HG02678 (cell line): ENCODE data around the gene IRF2.
A peak's percentile ranks its signal among the peaks of the same experiment; 100 is the strongest.
"Not testable (repeated sequence)": the region's sequence is repeated elsewhere in the genome, so short reads cannot be mapped to it uniquely, and the experiment has no call there.

ENCODE experiments used
- ATAC-seq: cut with Tn5 transposase; IDR thresholded peaks from one replicate; pipeline ENCODE4 v1.9.1; 2021; ENCODE audit warnings: mild to moderate bottlenecking, moderate library complexity; ENCODE audit not compliant: unreplicated experiment

Gene IRF2

DNA sequence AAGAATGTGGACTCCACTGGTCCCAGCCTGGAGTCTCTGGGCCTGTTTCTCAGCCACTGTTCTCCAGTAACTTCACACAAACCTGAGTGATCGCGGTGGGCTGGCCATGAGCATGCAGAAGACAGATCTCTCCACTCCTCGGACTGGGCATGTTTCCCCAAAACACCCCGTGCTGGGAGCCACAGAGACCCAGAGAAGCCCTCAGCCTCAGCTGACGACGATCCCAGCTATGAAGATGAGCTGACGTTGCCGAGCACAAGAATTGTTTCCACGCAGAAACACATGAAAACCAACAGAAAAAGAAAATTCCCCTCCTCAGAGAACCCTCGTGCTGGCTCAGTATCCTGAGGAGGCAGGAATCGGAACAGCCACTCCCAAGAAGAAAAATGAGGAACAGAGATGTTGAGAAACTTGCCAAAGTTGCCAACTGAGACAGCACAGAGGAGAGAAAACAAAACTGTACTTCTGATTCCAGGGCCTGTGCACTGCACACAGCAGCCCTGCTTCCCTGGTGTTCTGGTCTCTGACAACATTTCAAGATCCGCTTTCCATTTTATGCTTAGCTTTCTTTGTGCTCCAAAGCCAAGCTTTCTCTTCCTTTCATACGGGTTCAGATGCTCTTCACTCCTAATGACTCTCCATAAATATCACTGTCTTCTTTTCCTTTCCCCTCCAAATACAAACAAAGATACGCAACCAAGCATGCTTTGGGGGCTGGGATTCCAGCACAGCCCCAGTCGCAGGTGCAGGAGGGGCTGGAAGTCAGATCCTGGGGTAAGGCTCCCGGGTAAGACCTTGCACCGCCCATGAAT lies 81.4 kb downstream of the IRF2 start:
- ATAC-seq: no peak

- ATAC-seq: no peak
Measured at GRCh38 chr4:184392316-184392715, 82.0 kb downstream of the IRF2 start.

DNA sequence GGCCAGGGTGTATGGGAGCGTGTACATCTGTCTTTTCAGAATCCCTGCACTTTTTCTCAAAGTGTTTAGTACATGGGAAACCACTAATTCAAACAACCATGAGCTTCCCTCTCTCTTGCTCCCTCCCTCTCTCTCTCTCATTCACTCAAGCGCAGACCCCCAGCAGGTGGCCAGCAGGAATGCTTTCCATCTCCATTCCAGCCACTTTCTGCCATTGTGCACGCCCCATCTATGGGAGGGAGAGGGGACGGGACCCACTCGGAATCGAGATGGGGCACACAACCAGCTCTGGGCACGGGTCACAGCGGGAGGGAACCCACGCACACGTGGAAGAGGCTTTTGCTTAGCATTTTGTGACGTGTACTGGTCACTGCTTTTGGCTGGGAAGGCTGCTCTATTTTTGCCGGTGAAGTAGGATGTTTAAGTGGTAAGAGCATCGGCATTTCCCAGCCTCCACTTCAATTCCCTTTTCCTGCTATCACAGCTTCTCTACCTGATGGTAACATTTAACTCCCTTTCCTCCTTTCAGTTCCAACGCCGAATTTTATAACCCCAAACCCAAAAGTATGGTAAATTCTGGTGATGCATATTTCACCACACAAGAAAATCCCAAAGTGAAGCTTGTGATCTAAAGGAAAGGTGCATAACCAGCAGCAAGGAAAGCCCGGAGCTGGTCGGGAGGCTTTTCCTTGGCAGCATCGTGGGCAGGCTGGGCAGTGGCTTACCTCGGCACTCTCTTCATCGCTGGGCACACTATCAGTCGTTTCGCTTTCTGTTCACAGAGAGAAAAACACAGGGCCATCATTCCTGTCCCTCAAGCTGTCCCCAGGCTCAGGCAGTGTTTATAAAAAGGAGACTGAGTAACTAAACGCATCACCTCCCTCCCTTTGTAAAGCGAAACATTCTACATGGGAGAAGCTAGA lies 84.1 kb downstream of the IRF2 start:
- no peak for ATAC-seq

DNA sequence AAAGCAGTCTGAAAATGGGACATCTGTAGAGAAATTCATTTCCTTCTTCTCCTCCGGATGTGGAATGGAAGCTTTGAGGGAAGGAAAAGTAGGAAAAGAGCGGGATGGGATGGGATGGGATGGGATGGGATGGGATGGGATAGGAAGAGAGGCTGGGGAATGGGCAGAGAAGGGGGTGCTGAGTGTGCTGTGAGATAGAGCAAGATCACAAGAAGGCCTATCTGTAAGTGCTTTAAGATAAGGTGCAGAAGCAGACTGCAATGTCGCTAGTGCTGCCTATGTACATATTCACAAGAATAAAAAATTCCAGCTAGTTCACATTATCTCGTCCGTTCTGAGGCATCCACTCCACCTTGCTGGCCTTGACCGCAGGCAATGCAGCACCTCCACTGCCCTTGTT lies 86.2 kb downstream of the IRF2 start:
- ATAC-seq: no peak

DNA sequence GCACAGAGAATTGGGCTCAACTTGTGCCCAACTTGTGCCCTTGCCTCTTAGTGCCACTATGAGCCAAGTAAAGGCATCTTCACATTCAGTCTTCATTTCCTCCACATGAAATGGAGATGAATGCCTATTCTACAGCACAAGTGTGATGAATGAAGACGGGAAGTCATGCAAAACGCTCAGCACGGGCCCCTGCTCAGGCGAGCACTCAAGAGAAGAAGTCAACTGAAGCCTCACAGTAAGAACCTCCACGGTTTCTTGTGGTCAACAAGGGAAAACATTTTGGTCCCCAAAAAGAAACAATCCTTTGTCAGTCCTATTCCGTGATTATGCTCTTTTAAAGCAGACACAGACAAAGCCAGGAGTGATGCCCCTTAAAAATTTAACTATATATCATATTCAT lies 87.0 kb downstream of the IRF2 start:
- no peak for ATAC-seq

- ATAC-seq: no peak
Measured at GRCh38 chr4:184386271-184386781, 88.0 kb downstream of the IRF2 start.

DNA sequence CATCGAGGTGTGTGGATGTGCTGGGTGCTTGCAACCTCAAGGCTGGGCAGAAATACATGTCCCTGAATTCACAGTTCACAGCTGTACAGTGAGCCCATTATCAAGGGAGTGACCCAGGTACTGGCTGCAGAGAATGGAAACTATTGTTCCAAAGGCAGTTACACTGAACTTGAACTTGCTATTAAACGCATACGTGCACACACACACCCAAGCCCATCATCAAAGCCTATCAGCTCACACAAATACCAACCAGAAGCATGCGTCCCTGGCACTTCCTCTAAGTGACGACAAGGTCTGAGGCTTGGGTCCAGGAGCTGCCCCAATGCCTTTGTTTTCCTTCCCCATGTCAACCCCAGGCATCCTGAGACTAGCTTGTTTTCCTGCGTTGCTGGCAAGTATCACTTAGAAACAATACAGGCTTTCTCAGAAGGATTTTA lies 88.6 kb downstream of the IRF2 start:
- no peak for ATAC-seq

GRCh38 chr4:184384810-184385557 lies 89.4 kb downstream of the IRF2 start:
- ATAC-seq: peak; percentile 28

DNA sequence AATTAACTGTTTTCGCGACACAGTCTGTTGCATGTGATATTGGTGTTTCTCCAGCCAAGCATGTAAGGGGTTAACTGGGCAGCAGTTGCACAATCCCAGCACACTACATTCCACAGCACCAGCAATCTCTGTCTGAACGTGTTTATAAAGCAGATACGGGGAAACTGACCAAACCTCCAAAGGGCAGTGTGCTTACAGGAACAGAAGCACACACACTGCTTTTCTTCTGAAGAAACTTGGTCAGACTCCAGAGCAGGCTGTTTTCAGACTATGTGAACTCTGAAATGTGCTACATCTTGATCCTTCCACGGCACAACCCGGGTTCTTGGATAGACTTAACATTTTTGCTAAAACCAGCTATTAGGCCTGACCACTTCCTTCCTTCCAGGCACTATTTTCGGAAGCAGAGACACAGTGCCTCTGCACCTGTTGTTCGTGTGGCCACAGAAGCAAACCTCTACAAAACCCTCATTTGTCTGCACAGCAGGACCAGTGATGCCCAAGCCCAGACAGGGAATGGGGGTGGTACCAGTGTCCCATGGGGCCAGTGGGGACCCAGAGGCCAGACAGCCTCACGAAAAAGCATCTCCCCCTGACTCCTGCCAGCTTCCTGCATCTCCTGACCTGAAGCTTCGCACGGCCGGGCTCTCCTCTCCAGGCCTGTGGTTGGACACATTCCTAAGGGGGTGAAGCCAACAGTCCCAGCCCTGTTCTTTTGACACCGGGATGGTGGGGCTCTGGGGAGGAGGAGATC lies 90.1 kb downstream of the IRF2 start:
- ATAC-seq: peak; percentile 79

GRCh38 chr4:184383497-184384055 lies 90.8 kb downstream of the IRF2 start:
- ATAC-seq: no peak

- no peak for ATAC-seq
Measured at GRCh38 chr4:184382189-184382846, 92.0 kb downstream of the IRF2 start.

DNA sequence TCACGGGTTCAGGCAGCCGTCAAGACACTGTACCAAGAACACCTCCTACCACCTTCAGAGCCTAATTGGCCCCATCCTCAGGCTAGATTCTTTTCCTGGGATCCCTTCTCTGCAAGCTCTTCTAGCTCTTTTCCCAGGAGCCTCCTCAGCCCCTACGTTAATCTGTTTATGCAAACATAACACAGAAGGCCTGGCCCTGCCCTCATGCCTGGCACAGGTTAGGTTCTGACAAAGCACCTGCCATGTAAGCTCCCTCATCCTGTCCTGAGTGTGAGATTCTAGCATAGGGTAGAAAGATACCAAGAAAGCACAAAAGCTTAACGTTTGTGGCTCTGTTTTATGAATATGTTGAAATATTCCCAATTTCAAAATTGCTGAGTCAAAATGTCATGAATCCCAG lies 93.6 kb downstream of the IRF2 start:
- no peak for ATAC-seq

DNA sequence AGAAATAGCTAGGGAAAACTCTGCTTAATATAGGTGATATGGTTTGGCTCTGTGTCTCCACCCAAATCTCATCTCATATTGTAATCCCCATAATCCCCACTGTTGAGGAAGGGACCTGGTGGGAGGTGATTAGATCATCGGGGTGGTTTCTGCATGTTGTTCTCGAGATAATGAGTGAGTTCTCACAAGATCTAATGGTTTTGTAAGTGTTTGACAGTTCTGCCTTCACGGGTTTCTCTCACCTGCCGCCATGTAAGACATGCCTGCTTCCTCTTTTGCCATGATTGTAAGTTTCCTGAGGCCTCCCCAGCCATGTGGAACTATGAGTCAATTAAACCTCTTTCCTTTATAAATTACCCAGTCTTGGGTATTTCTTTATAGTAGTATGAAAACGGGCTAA lies 94.1 kb downstream of the IRF2 start:
- ATAC-seq: not testable (repeated sequence)

DNA sequence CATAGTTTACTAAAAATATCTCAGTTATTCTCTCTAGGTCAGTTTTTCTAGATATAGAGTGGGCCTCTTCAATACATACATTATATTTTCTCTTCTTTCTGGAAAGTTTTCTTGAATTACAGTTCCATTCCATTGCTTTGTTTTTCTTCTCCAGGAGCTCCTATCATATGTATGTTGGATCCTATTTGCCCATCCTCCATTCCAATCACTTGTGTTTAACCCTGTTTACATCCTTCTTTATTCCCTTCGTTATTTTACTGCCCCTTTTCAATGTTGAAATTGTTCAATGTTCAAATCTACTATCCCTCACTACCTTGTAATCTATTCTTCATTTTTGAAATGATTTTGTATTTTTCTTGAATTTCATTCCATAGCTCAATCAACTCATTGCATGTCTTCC lies 97.4 kb downstream of the IRF2 start:
- no peak for ATAC-seq

- ATAC-seq: no peak
Measured at GRCh38 chr4:184376126-184376838, 98.1 kb downstream of the IRF2 start.

GRCh38 chr4:184375623-184376022 lies 98.7 kb downstream of the IRF2 start:
- ATAC-seq: not testable (repeated sequence)

GRCh38 chr4:184375027-184375426 lies 99.3 kb downstream of the IRF2 start:
- ATAC-seq: no peak

- no peak for ATAC-seq
Measured at GRCh38 chr4:184373886-184374405, 100.4 kb downstream of the IRF2 start.

DNA sequence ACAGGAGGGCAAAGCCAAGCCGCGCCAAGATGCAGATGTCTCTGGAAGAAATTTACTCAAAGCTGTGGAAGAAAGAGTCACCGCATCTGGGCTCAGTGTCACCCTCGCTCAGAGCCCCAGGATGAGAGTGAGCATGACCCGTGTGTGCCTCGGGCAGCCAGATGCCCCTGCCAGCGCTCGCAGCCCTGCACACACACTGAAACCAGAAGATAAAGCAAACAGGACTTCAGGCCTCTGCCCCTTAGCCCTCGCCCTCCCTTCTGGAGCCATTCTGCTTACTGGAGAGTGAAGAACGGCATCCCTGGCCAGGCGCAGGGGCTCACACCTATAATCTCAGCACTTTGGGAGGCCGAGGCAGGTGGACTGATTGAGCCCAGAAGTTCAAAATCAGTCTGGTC lies 103.0 kb downstream of the IRF2 start:
- no peak for ATAC-seq
